HUES64 (cell line): ENCODE data around the gene MYH7B.

ENCODE experiments used
- H3K27ac ChIP-seq: 2 replicates; pipeline ENCODE4 v1.7.0; 2013; ENCODE audit warnings: low read depth, low read length, inconsistent platforms
- H3K27me3 ChIP-seq: 2 replicates; pipeline ENCODE4 v1.6.1; 2013; ENCODE audit warnings: mild to moderate bottlenecking, low read length; ENCODE audit not compliant: insufficient read depth
- H3K36me3 ChIP-seq: 2 replicates; pipeline ENCODE4 v1.6.1; 2013; ENCODE audit warnings: mild to moderate bottlenecking, low read length; ENCODE audit not compliant: insufficient read depth
- H3K4me1 ChIP-seq: 2 replicates; pipeline ENCODE4 v1.6.1; 2013; ENCODE audit warnings: mild to moderate bottlenecking, low read length, moderate library complexity; ENCODE audit not compliant: insufficient read depth
- H3K4me3 ChIP-seq: 2 replicates; pipeline ENCODE4 v1.5.1; 2013; ENCODE audit warnings: mild to moderate bottlenecking, low read length, moderate library complexity
- H3K9ac ChIP-seq: 2 replicates; pipeline ENCODE4 v1.6.1; 2013; ENCODE audit warnings: mild to moderate bottlenecking, low read depth, low read length
- H3K9me3 ChIP-seq: 2 replicates; pipeline ENCODE4 v1.6.1; 2013; ENCODE audit warnings: low read depth, low read length; ENCODE audit not compliant: insufficient read depth
- WGBS: fragments of 150-250, 120-280 bp; methylation state at CpG from one replicate; pipeline ENCODE4 v1.1.7; 2013; ENCODE audit warnings: missing lambda C conversion rate; 5-methylcytosine and 5-hydroxymethylcytosine counted together

MYH7B gene

DNA sequence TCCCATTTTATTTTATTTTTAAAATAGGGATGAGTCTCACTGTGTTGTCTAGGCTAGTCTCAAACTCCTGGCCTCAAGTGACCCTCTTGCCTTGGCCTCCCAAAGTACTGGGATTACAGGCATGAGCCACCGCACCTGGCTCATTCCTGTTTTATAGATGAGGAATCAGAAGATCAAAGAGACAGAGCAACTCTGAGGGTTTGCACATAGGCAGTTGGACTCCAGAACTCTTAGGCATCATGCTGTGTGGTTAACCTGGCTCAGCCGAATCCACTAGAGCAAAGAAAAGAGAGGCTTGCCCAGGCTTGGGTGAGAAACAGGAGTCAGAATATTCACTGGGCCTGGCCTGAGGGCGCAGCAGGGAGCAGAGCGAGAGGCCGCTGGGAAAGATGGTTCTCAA is 9.4 kb downstream of the MYH7B start:
- H3K9me3 ChIP-seq, result no peaks in the 10 kb centered on the region
- H3K27ac ChIP-seq, result no peak overlapping the region
- peaks cover 6% of the 10 kb centered on the region; the same call in 1 of the 2 replicates for H3K4me1 ChIP-seq
- 79% methylated on average over 5 of the region's 5 CpGs for WGBS
- H3K9ac ChIP-seq, result no peak overlapping the region
- no peaks in the 10 kb centered on the region for H3K36me3 ChIP-seq
- no peak overlapping the region for H3K4me3 ChIP-seq
- no peaks in the 10 kb centered on the region for H3K27me3 ChIP-seq

DNA sequence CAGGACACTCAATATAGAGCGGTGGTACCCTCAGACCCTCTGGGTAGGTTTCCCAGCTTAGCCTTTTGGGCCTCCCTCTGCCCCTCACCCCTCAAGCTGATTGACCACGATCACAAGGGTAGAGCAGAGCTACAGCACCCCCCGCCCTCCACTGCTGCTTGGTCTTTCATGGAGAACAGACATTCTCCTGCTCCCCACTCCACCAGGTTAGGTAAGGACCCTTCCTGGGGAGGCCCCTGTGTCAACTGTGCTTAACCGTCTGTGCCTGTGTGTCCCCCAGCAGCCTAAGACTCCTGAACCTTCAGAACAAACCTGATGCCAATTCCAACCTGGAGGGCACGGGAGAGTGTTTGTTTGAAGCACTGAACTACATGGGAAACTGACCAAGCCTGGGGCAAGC is 11.8 kb downstream of the MYH7B start:
- Histone ChIP-seq H3K36me3 (no peaks in the 10 kb centered on the region), H3K27me3 (no peaks in the 10 kb centered on the region), H3K9ac (no peak overlapping the region), H3K4me1 (peaks cover 3% of the 10 kb centered on the region; the same call in 1 of the 2 replicates), H3K9me3 (no peaks in the 10 kb centered on the region), H3K27ac (no peak overlapping the region), H3K4me3 (no peak overlapping the region)
- WGBS, result 94% methylated on average over 5 of the region's 5 CpGs

DNA sequence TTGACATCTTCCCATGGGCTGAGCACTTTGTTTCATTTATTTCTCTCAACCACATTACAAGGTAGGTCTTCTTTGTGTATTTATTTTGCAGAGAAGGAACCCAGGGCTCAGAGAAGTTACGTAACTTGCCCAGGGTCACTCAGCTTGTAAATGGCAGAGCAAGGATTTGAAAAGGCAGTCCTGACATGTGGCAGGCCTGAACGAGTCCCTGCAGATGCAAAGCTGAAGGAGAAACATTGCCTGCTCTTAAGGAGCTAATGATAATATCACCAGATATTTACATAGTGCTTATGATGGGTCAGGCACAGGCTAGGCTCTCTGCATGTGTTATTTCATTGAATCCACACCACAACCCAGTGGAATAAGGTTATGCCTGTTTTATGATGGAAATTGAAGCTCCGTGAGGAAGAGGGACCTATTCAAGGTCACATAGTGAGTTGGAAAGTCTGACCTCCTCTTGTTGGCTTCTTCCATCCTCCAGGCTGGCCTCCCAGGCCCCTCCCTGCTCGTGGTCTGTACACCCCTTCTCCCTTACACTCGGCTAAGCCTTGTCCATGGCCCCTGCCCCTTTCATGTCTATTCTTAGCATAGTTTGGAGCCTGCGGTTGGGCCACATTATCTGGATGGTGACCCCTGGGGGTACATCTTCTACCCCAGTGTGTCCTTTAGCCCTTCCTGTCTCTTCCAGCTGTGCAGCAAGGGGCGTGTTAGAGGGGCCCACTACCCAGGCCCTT is 12.5 kb downstream of the MYH7B start:
- WGBS, result 92% methylated on average over 7 of the region's 7 CpGs
- no peak overlapping the region for H3K27ac ChIP-seq
- H3K36me3 ChIP-seq, result no peaks in the 10 kb centered on the region
- H3K9ac ChIP-seq, result no peak overlapping the region
- H3K4me1 ChIP-seq, result peaks cover 3% of the 10 kb centered on the region; the same call in 1 of the 2 replicates
- no peak overlapping the region for H3K4me3 ChIP-seq
- no peaks in the 10 kb centered on the region for H3K9me3 ChIP-seq
- no peaks in the 10 kb centered on the region for H3K27me3 ChIP-seq

DNA sequence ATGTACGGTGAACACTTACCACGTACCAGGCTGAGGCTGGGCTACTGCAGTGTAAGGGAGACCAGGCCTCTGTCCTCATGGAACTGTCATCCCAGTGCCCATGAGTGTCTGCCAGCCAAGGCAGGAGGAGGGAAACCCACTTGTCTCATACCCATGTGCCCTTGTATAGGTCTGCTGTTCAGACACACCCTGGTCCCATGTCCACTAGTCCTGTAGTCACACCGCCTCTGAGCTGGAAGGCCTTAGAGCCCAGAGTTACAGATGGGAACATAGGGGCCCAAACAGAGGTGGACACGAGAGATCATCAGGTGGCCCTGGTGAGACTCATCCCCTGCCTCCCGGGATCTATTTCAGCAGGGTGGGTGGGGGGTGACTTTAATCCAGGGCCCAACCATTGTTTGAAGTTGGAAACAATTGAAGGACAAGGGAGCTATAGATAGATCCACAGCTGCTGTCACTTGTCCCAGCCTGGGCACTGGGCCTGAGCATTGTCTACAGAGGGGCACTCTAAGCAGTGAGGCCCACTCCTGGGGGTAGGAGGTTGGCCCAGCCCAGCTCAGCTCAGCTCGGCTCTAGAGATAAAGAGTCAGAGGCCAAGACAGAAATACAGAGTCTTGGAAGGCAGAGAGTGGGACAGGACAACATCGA is 14.6 kb downstream of the MYH7B start:
- Histone ChIP-seq H3K4me1 (no peaks in the 10 kb centered on the region), H3K27ac (no peak overlapping the region), H3K27me3 (no peaks in the 10 kb centered on the region), H3K4me3 (no peak overlapping the region), H3K36me3 (no peaks in the 10 kb centered on the region), H3K9ac (no peak overlapping the region), H3K9me3 (no peaks in the 10 kb centered on the region)
- WGBS, result 93% methylated on average over 7 of the region's 7 CpGs

DNA sequence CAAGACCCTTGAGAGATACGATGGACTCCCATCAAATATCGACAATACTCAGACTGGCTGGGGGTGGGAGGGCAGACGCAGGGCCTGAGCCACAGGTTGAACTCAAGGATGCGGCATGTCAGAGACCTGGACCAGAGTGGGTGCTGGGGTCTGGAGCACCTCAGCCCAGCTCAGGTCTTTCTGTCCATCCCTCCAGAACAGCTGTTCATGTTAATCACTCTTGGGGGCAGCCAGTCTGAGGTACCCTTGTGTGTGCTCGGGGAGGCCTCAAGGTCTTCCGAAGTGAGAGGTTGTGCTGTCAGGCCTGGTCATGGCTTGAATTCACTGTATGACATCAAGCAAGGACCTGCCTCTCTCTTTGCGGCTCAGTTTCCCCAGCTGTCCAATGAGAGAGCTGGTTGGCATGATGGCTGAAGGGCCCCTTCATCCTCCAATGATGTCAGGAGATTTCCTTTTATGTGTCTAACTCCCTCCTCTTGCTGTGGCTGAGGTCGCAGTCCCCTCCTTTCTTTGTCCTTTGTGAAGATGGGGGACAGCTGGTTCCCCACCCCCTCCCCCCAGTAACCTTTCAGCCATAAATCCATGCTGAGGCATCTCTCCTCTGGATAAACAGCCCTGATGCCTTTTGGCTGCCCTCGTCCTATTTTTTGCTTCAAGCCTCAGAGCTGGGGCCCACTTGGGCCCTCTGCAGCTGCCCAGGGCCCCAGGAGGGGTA is 15.3 kb downstream of the MYH7B start:
- no peak overlapping the region for H3K27ac ChIP-seq
- no peaks in the 10 kb centered on the region for H3K27me3 ChIP-seq
- no peak overlapping the region for H3K9ac ChIP-seq
- H3K4me1 ChIP-seq, result no peaks in the 10 kb centered on the region
- no peaks in the 10 kb centered on the region for H3K9me3 ChIP-seq
- no peak overlapping the region for H3K4me3 ChIP-seq
- H3K36me3 ChIP-seq, result no peaks in the 10 kb centered on the region
- WGBS, result 96% methylated on average over 9 of the region's 9 CpGs

DNA sequence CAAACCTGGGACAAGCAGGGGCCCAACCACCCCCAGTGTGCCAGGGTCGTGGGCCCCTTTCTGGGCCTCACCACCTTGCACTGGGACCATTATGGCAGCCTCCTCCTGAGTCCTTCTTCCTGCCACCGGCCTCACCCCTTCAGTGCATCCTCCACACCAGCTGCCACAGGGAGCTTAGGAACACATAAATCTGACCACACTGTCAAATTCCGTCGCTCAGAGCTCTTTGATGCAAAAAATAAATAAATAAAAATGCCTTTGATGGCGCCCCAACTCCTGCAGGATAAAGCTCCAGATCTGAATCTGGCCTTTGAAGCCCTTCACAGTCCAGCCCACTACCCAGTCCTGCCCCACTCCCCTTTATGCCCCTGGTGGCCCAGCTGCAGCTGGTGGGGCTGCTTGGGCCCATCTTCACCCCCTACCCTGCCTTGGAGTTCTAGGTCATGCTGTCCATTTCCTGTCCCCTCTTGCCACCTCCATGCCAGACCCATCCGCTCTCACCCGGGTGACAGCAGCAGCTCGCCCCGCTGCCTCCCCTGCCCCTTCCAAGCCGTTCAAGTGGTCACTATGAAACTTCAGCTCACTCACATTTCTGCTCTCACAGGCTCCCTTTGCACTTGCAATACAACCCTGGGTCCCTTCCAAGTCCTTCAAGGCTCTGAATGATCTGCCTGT is 16.0 kb downstream of the MYH7B start:
- Histone ChIP-seq H3K4me1 (no peaks in the 10 kb centered on the region), H3K27ac (no peak overlapping the region), H3K4me3 (no peak overlapping the region), H3K36me3 (no peaks in the 10 kb centered on the region), H3K9me3 (no peaks in the 10 kb centered on the region), H3K9ac (no peak overlapping the region), H3K27me3 (no peaks in the 10 kb centered on the region)
- 94% methylated on average over 10 of the region's 10 CpGs for WGBS

DNA sequence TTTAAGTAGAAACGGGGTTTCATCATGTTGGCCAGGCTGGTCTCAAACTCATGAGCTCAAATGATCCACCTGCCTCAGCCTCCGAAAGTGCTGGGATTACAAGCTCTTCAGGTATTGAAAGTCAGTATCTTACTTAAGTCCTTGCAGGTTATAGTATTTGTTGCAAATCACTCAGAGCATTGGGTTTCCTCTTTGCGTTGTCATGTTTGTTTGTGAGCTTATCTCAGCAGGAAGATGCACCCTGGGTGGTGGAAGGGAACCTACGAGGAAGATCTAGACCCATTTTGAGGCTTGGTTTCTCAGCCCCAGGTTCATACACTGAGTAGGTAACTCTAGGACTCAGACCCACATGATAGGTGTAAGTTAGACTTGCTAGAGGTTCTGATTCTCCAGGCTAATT is 18.6 kb downstream of the MYH7B start:
- Histone ChIP-seq H3K4me1 (no peaks in the 10 kb centered on the region), H3K36me3 (no peaks in the 10 kb centered on the region), H3K9ac (no peak overlapping the region), H3K9me3 (no peaks in the 10 kb centered on the region), H3K4me3 (no peak overlapping the region), H3K27ac (no peak overlapping the region), H3K27me3 (no peaks in the 10 kb centered on the region)
- 61% methylated on average over 4 of the region's 4 CpGs for WGBS

DNA sequence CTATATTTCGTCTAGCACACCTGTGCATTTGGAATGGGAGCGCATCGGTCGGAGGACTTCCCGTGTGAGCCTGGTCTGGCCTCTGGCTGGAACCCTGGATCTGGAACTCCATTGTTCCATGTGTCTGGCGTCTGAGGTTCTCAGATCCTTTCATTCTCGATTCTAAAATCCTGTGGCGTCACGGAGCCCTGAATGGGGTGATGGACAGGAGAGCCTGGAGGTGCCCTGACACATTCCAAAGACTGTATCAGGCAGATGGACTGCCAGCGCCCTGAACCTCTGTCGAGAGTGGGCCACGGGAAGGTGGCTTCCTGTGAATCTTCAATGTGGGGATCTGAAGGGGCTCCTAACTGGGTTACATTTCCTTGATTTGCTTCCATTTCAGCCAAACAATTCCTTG is 20.6 kb downstream of the MYH7B start:
- H3K27ac ChIP-seq, result no peak overlapping the region
- no peaks in the 10 kb centered on the region for H3K9me3 ChIP-seq
- H3K9ac ChIP-seq, result no peak overlapping the region
- WGBS, result 92% methylated on average over 12 of the region's 12 CpGs
- no peaks in the 10 kb centered on the region for H3K36me3 ChIP-seq
- no peak overlapping the region for H3K4me3 ChIP-seq
- 0 out of 2 replicates have a peak, but pooled peaks cover 7% of the 10 kb centered on the region for H3K4me1 ChIP-seq
- no peaks in the 10 kb centered on the region for H3K27me3 ChIP-seq

DNA sequence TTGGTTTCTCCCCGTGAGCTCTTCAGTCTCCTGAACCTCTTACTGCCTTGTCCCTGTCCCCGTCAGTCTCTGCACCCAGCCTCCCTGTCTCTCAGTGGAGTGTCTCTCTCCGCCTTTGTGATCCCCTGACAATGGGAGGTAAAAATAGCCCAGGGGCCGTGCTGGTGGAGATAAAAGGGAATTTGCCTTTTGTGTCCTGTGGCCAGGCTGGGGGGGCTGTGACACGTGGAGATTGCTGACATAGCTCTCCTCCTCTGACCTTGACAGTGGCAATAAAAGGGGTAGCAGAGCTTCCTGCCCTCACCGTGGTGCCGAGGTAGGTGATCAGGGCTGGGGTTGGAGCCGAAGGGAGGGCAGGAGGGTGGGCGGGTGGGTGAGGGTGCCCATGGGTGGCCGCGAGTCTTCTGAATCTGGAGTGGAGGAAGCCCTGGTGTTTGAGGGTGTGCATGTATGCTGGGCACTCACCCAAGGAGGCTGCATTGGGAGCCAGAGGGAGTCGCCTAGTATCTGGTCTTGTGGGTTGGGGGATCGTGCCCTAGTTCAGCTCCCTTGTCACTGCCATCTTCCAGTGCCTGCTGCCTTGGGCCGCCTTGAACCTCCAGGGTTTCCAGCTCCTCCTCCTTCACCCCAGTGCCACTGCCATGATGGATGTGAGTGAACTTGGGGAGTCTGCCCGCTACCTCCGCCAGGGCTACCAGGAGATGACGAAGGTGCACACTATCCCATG is 21.9 kb downstream of the MYH7B start:
- H3K9ac ChIP-seq, result no peak overlapping the region
- no peaks in the 10 kb centered on the region for H3K36me3 ChIP-seq
- 64% methylated on average over 17 of the region's 17 CpGs for WGBS
- peaks cover 7% of the 10 kb centered on the region; the same call in 1 of the 2 replicates for H3K4me1 ChIP-seq
- peaks cover 7% of the 10 kb centered on the region for H3K27me3 ChIP-seq
- H3K27ac ChIP-seq, result no peak overlapping the region
- no peaks in the 10 kb centered on the region for H3K9me3 ChIP-seq
- H3K4me3 ChIP-seq, result no peak overlapping the region

DNA sequence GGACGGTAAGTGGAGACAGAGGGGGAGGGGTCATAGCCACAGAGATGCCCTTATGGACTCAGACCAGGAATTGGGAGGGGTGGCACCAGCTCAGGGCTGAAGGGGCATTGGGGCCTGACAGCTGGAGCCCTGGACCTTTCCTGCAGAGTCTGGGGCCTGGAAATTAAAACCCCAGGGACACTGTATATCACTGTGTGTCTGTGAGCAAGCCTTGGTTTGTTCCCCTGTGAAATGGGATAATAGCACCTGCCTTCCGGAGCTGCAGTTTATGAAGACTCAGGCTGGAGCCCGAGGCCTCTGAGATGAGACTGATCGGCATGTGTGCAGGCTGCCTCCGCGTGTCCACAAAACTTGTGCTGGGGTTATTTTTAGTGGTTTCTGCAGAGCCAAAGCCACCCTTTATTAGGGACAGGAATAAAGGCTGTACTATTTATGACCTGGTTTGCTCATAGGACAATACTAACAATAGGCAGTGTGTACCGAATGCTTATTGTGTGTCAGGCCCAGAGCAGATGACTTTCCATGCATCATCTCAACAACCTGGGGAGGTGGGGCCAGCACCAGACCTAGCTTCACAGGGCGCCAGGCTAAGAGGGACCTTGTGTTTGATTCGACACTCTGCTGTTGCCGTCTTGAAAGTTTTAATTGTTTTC is 22.6 kb downstream of the MYH7B start:
- Histone ChIP-seq H3K4me3 (no peak overlapping the region), H3K9ac (no peak overlapping the region), H3K27me3 (peaks cover 14% of the 10 kb centered on the region), H3K9me3 (no peaks in the 10 kb centered on the region), H3K36me3 (no peaks in the 10 kb centered on the region), H3K4me1 (peaks cover 12% of the 10 kb centered on the region), H3K27ac (no peak overlapping the region)
- WGBS, result 89% methylated on average over 10 of the region's 10 CpGs
